ENCODE results near the gene TEX11. TPM values are rescaled to one million over a fixed set of nuclear protein-coding genes. Genes with fewer than 3 reads are reported as not detected.

The TEX11 gene
- total RNA-seq, 2 donors from 2014 or later: 0.26 to 0.66 TPM

DNA sequence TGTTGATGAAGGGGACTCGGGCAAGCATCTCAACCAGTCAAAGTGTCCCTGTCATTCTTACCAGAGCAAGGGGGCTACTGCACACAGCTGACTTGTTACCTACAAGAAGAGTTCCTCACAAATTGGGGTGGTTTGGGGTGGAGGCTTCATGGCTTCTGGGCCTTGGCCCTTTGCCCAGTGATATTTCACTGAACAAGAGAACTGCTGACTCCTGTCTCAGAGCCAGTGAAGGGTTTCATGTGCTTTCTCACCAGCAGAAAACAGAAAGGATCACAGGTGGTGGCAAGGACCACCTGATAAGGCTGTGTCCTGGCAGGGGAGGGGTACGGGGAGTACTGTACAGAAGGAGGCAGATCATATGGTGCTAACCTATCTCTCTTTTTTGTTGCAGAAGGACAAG, 410.4 kb downstream of the TEX11 start:
- peak in 1 of 4 donors; percentile 25 for DNase-seq
- peaks cover 7% of the 10 kb centered on the region for H3K4me1 ChIP-seq
- no peaks in the 10 kb centered on the region for H3K27me3 ChIP-seq
- ATAC-seq: no peak
- H3K27ac ChIP-seq: peak overlapping the region in 1 of 4 donors; percentile 40
- no peak overlapping the region for H3K4me3 ChIP-seq
- WGBS, 2 donors: 25 to 86% methylated on average over 1 to 2 of the region's 2 CpGs
- TF ChIP-seq POLR2A (IDR thresholded peaks at IDR 0.05) (no peak), CTCF (IDR thresholded peaks at IDR 0.05) (no peak)
- intact Hi-C loops (cut with DNase I): no loop called here
- no peaks in the 10 kb centered on the region for H3K9me3 ChIP-seq
- H3K36me3 ChIP-seq (replicated peaks in 1 of 2; ENCODE audit: insufficient read depth in 1 of 2, low read depth in 2 of 2): peaks cover 4% of the 10 kb centered on the region in 2 donors

DNA sequence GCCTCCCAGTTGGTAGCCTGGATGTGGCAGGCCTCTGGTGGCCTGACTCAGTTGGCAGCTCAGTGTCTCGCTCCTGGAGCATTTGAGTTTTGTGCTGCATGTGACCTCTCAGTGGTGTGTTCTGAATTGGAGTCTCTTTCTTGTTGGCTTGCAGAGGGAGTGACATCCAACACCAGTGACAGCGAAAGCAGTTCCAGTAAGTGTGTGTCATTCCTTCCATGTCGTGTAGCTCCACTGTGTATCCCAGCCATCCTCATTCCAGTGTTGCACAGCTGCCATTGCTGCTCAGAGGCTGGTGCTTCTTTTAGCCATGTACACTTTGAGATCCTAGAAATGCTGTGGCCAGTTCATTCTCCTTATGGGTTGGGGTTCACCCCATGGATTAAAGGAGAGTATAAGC, 411.5 kb downstream of the TEX11 start:
- ATAC-seq (no peak), DNase-seq (no peak)
- intact Hi-C loops (cut with DNase I): no loop called here
- 84% methylated on average over 3 of the region's 3 CpGs; no CpG with 5 or more reads in 1 of the 2 donors for WGBS, 2 donors
- peaks cover 4% of the 10 kb centered on the region in 2 donors for H3K36me3 ChIP-seq (replicated peaks in 1 of 2; ENCODE audit: insufficient read depth in 1 of 2, low read depth in 2 of 2)
- no peak overlapping the region for H3K27ac ChIP-seq
- H3K9me3 ChIP-seq: no peaks in the 10 kb centered on the region
- H3K4me3 ChIP-seq: no peak overlapping the region
- H3K4me1 ChIP-seq: peaks cover 7% of the 10 kb centered on the region
- no peaks in the 10 kb centered on the region for H3K27me3 ChIP-seq
- no peak for TF ChIP-seq POLR2A (IDR thresholded peaks at IDR 0.05)
- no peak for TF ChIP-seq CTCF (IDR thresholded peaks at IDR 0.05)

DNA sequence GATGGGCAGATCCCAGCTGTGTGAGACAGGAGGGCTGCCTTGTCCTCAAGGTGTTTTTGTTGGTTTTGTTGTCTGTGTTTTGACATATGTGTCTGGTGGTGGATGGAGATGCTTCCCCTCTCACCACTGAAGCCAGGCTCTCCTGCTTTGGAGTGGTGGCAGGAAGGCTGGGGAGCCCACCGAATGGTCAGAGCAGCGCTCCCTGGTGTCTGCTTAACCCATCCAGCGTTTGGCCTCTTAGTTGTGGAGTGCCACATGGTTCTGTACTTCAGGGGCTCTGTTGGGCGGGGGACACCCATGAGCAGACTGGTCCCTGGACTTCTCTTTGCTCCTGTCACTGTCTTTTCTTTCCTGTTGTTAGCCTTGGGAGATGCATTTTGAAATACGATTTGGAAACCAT, 412.0 kb downstream of the TEX11 start:
- peaks cover 4% of the 10 kb centered on the region in 2 donors for H3K36me3 ChIP-seq (replicated peaks in 1 of 2; ENCODE audit: insufficient read depth in 1 of 2, low read depth in 2 of 2)
- DNase-seq (no peak), ATAC-seq (no peak)
- H3K27ac ChIP-seq: no peak overlapping the region
- no peak overlapping the region for H3K4me3 ChIP-seq
- peaks cover 7% of the 10 kb centered on the region for H3K4me1 ChIP-seq
- no peaks in the 10 kb centered on the region for H3K27me3 ChIP-seq
- 29 to 78% methylated on average over 1 to 5 of the region's 5 CpGs for WGBS, 2 donors
- H3K9me3 ChIP-seq: no peaks in the 10 kb centered on the region
- intact Hi-C loops (cut with DNase I): no loop called here
- TF ChIP-seq POLR2A (IDR thresholded peaks at IDR 0.05) (no peak), CTCF (IDR thresholded peaks at IDR 0.05) (no peak)

DNA sequence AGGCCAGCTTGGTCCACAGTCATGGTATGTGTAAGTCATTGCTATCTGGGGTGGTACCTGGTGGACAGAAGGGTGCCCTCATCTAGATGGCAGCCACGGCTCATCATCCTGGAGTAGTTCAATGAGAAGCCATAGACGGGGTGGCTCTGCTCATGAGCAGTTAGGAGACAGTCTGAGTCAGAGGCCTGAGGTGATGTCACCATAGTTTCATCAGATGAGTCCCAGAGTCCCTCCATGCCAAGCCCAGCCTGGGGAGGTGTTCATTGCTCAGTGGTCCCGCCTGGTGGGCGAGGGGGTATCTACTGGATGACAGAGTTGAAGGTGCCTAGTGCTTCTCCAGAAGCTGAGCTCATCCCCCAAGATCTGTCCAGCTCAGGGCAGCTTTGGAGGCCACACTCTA, 414.1 kb downstream of the TEX11 start:
- intact Hi-C loops (cut with DNase I): no loop called here
- Histone ChIP-seq H3K9me3 (no peaks in the 10 kb centered on the region), H3K4me1 (peaks cover 7% of the 10 kb centered on the region), H3K27me3 (no peaks in the 10 kb centered on the region), H3K36me3 (replicated peaks in 1 of 2; ENCODE audit: insufficient read depth in 1 of 2, low read depth in 2 of 2) (peaks cover 4% of the 10 kb centered on the region in 2 donors), H3K27ac (no peak overlapping the region), H3K4me3 (no peak overlapping the region)
- DNase-seq: no peak
- TF ChIP-seq CTCF (IDR thresholded peaks at IDR 0.05) (no peak), POLR2A (IDR thresholded peaks at IDR 0.05) (no peak)
- WGBS, 2 donors: 100% methylated on average over 2 of the region's 4 CpGs; no CpG with 5 or more reads in 1 of the 2 donors
- ATAC-seq: no peak

DNA sequence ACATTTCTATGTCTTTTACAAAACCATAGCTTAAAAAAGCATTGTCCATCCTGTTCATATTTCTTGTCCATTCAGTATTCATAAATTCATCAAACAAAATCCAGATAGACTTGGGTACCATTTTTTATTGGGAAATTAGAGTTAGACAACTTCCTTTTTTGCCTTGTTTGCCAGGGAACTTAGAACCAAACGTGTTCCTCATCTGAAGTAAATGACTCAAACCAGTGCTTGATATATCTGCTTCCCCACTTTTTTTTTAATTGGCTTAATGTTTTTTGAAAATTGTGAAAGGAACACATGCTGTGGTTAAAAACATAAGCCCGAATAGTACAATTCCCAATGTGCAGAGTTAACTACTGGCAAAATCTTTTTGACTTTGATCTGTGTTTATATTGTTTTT, 419.7 kb downstream of the TEX11 start:
- WGBS, 2 donors: 55 to 78% methylated on average over 2 of the region's 2 CpGs
- intact Hi-C loops (cut with DNase I): no loop called here

More for the DNA sequence above, 419.7 kb downstream of the TEX11 start:
- Histone ChIP-seq H3K4me3 (no peak overlapping the region), H3K27me3 (no peaks in the 10 kb centered on the region), H3K4me1 (peaks cover 11% of the 10 kb centered on the region), H3K27ac (no peak overlapping the region), H3K36me3 (replicated peaks in 1 of 2; ENCODE audit: insufficient read depth in 1 of 2, low read depth in 2 of 2) (peaks cover 0 to 4% of the 10 kb centered on the region in 2 donors), H3K9me3 (no peaks in the 10 kb centered on the region)
- DNase-seq (no peak), ATAC-seq (no peak)
- TF ChIP-seq CTCF (IDR thresholded peaks at IDR 0.05) (no peak), POLR2A (IDR thresholded peaks at IDR 0.05) (no peak)

All from body of pancreas (tissue), 4 donors.